ENCODE measurements around the gene CMPK2.

DNA sequence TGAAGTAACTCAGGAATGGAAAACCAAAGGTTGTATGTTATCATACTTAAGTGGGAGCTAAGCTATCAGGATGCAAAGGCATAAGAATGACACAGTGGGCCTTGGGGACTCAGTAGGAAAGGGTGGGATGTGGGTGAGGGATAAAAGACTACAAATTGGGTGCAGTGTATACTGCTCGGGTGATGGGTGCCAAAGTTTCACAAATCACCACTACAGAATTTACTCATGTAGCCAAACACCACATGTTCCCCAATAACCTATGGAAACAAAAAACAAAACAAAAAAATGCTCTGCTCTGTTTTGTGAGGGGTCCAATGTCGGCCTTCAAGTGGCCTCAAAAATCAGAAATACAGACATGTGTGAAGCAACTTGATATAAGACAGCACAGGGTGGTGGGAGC lies 42.6 kb upstream of the CMPK2 start:
- TF ChIP-seq FOXP2 (optimal IDR thresholded peaks at IDR 0.05; ENCODE audit: borderline replicate concordance, extremely low read depth, extremely low read length, insufficient read depth) (no peak), POLR2AphosphoS5 (IDR thresholded peaks at IDR 0.05; ENCODE audit: low read depth, low read length) (no peak)
- TF ChIP-seq, protein P1, sequence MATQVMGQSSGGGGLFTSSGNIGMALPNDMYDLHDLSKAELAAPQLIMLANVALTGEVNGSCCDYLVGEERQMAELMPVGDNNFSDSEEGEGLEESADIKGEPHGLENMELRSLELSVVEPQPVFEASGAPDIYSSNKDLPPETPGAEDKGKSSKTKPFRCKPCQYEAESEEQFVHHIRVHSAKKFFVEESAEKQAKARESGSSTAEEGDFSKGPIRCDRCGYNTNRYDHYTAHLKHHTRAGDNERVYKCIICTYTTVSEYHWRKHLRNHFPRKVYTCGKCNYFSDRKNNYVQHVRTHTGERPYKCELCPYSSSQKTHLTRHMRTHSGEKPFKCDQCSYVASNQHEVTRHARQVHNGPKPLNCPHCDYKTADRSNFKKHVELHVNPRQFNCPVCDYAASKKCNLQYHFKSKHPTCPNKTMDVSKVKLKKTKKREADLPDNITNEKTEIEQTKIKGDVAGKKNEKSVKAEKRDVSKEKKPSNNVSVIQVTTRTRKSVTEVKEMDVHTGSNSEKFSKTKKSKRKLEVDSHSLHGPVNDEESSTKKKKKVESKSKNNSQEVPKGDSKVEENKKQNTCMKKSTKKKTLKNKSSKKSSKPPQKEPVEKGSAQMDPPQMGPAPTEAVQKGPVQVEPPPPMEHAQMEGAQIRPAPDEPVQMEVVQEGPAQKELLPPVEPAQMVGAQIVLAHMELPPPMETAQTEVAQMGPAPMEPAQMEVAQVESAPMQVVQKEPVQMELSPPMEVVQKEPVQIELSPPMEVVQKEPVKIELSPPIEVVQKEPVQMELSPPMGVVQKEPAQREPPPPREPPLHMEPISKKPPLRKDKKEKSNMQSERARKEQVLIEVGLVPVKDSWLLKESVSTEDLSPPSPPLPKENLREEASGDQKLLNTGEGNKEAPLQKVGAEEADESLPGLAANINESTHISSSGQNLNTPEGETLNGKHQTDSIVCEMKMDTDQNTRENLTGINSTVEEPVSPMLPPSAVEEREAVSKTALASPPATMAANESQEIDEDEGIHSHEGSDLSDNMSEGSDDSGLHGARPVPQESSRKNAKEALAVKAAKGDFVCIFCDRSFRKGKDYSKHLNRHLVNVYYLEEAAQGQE (IDR thresholded peaks at IDR 0.05; ENCODE audit: insufficient read depth in 1 of 2, low read depth in 2 of 2, low read length in 2 of 2), result no peak

Measured in PFSK-1 (cell line).